Transverse colon (tissue), 4 donors: ENCODE data around the gene SPPL3.

Source experiments
- CTCF ChIP-seq, 5 experiments: fragments of 200-600 bp in 3 of 5; fragments of 450-650 bp in 2 of 5; sonication (generic) in 3 of 5; IDR thresholded peaks; 1 replicate in 2 of 5; 2 replicates in 3 of 5; pipeline ENCODE4 v1.5.1; 2016 to 2017; ENCODE audit warnings: antibody characterized with exemption in 5 of 5, inconsistent platforms in 3 of 5, mild to moderate bottlenecking in 2 of 5, moderate library complexity in 1 of 5
- EP300 ChIP-seq: sonication (generic); formaldehyde crosslinking; IDR thresholded peaks from one replicate; pipeline ENCODE4 v1.6.1; 2017; ENCODE audit warnings: antibody characterized with exemption, low read depth
- POLR2A ChIP-seq: fragments of 450-650 bp; IDR thresholded peaks from one replicate; pipeline ENCODE4 v1.6.1; 2016; ENCODE audit warnings: antibody characterized with exemption, mild to moderate bottlenecking, moderate library complexity
- POLR2AphosphoS5 ChIP-seq, 3 donors: sonication (generic); formaldehyde crosslinking; IDR thresholded peaks; one replicate each; pipeline ENCODE4 v1.6.1; 2016; ENCODE audit warnings: antibody characterized with exemption in 3 of 3

GRCh38 chr12:120787889-120788288, 116.3 kb downstream of the SPPL3 start:
- TF ChIP-seq CTCF (IDR thresholded peaks at IDR 0.05) (no peak), POLR2AphosphoS5 (IDR thresholded peaks at IDR 0.05) (no peak), EP300 (no peak), POLR2A (no peak)
